ENCODE results near the gene LMO1. TPM values are rescaled to one million over a fixed set of nuclear protein-coding genes. Genes with fewer than 3 reads are reported as not detected.

LMO1 gene
- total RNA-seq, 2 experiments from 2014 or later, result not detected

DNA sequence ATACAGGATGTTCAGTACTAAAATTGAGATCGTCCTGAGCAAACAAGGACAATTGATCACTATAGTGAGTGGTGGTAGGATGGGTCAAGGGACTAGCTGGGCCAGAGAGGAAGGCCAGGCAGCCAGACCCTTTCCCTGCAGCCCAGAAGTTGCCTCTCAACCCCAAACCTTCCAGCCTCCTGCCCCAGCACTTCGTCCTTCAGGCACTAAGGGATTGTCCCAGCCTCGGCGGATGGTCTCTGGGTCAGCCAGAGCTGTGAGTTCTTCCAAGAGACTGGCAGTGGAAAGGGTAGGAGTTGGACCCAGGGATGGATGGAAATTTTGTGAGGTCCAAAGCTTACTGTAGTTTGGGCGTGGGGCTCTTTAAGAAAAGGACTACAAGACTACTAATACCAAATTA is 3.6 kb upstream of the LMO1 start:
- Mint-ChIP-seq H3K27me3 (peaks cover 74% of the 10 kb centered on the region), H3K27ac (no peak overlapping the region), H3K9me3 (no peaks in the 10 kb centered on the region), H3K36me3 (ENCODE audit: low read depth) (no peaks in the 10 kb centered on the region), H3K4me3 (no peak overlapping the region), H3K4me1 (peaks cover 11% of the 10 kb centered on the region)
- ChIA-PET CTCF (interaction anchor here (0.6 to 1.3 kb wide), 2 partner anchors 12 to 336 kb away, joined by 3 read pairs; no protein-coding TSS in a partner anchor), POLR2A (no interaction called here)
- DNase-seq, result no peak

DNA sequence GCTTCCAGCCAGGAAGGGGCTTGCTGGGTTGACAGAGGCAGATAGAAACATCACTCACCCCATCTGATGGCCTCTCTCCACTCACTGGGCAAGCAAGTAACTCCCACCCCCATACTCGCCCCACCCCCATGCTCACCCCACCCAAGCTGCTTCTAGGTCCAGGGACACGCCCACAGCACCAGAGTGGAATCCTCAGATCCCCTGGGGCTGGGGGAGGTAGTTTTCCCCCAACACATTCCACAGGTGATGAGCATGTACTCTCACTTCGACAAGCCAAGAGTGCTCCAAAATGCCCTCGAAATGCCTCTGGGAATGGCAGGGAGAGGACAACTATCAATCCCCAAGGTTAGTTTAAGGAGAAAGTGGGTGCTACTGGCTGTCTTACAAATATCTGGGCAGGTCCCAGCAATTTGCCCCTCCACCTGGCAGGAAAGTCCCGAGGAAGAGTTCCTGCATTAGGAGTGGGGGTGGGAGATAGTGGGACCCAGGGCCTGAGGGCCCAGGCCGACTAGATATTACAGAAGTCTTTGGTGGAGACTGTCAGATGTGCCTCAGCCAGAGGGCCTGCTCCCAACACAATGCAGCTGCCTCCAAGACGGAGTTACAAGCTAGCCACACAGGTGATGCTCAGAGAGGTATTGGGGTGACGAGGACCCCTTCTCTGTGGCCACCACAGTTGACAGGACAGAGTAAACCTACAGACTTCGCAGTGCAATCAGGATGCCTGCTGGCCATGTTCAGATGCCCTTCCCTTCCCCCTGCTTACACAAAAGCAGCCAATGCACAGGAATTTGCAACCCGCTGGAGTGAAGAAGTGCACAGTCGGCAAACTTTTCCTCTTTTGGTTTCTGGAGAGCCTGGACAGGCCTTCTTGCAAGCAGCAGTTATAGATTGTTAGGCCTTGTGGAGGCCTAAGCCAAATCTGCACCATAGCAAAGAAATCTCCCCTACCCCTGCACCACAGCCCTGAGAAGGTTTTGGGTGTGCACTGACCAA is 2.9 kb upstream of the LMO1 start:
- ChIA-PET CTCF (interaction anchor here (0.6 to 1.3 kb wide), 2 partner anchors 12 to 336 kb away, joined by 3 read pairs; no protein-coding TSS in a partner anchor), POLR2A (no interaction called here)
- Mint-ChIP-seq H3K4me3 (no peak overlapping the region), H3K27me3 (peaks cover 76% of the 10 kb centered on the region), H3K36me3 (ENCODE audit: low read depth) (no peaks in the 10 kb centered on the region), H3K4me1 (peaks cover 11% of the 10 kb centered on the region), H3K9me3 (no peaks in the 10 kb centered on the region), H3K27ac (no peak overlapping the region)
- DNase-seq, result no peak

DNA sequence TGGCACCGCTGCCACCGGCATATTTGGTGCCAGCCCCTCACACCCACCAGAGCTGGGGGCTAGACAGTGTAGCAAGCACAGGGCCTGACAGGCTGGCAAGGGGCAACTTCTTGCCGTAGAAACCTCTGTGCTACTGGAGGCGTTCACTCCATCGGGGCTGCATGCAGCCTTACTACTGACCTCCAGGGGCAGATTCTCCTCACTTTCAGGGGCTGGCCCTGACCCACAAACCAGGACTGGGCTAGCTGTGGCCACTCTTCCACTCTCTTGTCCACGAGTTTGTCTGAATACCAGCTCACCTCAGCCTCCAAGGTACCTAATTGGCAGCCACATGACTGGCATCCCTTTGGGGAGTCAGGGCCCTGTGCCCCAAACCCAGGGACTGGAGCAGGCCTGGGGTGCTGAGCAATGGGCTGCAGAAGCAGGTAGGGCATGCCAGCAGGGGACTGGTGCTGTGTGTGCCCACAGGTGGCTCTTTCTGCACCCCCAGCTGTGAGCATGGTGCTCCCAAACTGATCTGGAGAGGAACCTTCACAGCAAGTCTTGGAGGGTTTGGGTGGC is 2.1 kb upstream of the LMO1 start:
- Mint-ChIP-seq H3K27ac (no peak overlapping the region), H3K27me3 (peaks cover 76% of the 10 kb centered on the region), H3K4me1 (peaks cover 11% of the 10 kb centered on the region), H3K36me3 (ENCODE audit: low read depth) (no peaks in the 10 kb centered on the region), H3K4me3 (no peak overlapping the region), H3K9me3 (no peaks in the 10 kb centered on the region)
- CTCF ChIA-PET, result no interaction called here
- POLR2A ChIA-PET, result no interaction called here
- no peak for DNase-seq

DNA sequence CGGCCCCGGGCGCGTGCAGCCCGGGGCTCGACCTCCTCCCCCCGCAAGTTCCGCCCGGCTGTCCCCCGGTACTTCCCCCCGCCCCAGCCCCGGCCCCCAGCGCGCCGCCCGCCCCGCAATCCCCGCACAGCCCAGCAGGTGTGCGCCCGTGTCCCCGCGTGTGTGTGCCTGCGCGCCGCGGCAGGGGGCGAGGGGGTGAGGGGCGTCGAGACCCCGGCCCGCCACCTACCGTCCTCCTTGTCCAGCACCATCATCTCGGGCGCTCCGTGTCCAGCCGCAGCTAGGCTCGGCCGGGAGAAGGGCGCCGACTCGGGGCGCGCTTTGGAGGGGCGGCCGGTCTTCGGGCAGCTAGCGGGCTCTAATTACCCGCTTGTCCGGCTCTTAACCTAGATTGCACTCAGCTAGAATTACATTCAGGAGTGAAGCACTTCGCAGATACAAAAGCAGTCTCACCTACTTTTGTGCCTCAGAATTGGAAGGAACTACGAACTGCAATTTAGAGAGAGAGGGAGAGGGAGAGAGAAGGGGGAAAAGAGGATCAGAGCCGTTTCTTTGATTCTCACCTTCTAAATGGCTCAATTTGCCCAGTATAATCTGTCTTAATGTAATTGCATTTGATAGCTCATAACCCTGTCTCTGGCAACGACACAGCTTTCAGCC is 439 bp downstream of the LMO1 start:
- ChIA-PET POLR2A (no interaction called here), CTCF (interaction anchor here (0.7 to 2.1 kb wide), 18 partner anchors 8 to 230 kb away, joined by 3 to 6 read pairs (median 3); no protein-coding TSS in a partner anchor)
- Mint-ChIP-seq H3K9me3 (no peaks in the 10 kb centered on the region), H3K27me3 (peaks cover 68% of the 10 kb centered on the region), H3K4me1 (peaks cover 9% of the 10 kb centered on the region), H3K27ac (no peak overlapping the region), H3K36me3 (ENCODE audit: low read depth) (no peaks in the 10 kb centered on the region), H3K4me3 (peak overlapping the region; percentile 50)
- DNase-seq, result no peak

DNA sequence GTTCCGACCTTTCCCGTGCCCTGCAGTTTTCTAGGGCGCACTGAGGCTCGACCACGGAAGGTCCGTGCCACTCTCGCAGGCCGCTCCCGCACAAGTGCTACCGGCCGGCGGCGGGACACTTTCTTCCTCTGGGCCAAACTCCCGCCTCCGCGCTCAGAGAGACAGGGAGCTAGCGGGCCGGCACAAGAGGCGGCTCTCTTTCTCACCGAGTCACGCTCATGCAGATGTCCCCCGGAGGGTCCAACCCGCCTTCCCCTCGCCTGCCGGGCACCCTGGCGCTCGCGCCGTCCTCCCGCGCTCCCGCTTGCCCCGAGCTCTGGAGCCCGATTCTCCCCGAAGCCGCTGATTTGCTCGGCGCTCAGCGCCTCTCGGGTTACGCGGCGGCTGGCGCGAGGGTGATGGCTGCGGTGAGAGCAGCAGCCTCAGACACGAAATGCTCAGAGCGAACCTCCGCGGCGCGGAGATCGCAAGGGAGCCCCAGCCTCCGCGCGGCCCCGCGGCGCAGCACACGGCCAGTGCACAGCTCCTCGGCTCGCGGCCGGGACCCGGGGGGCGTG is 1.0 kb downstream of the LMO1 start:
- peaks cover 66% of the 10 kb centered on the region for H3K27me3 Mint-ChIP-seq
- H3K27ac Mint-ChIP-seq, result no peak overlapping the region
- peak; percentile 18 for DNase-seq
- peaks cover 9% of the 10 kb centered on the region for H3K4me1 Mint-ChIP-seq
- H3K36me3 Mint-ChIP-seq (ENCODE audit: low read depth), result no peaks in the 10 kb centered on the region
- no peaks in the 10 kb centered on the region for H3K9me3 Mint-ChIP-seq
- H3K4me3 Mint-ChIP-seq, result peak overlapping the region; percentile 27
- CTCF ChIA-PET, result interaction anchor here (1.1 to 2.1 kb wide), 5 partner anchors 16 to 72 kb away, joined by 3 to 5 read pairs (median 4); no protein-coding TSS in a partner anchor
- POLR2A ChIA-PET, result no interaction called here

DNA sequence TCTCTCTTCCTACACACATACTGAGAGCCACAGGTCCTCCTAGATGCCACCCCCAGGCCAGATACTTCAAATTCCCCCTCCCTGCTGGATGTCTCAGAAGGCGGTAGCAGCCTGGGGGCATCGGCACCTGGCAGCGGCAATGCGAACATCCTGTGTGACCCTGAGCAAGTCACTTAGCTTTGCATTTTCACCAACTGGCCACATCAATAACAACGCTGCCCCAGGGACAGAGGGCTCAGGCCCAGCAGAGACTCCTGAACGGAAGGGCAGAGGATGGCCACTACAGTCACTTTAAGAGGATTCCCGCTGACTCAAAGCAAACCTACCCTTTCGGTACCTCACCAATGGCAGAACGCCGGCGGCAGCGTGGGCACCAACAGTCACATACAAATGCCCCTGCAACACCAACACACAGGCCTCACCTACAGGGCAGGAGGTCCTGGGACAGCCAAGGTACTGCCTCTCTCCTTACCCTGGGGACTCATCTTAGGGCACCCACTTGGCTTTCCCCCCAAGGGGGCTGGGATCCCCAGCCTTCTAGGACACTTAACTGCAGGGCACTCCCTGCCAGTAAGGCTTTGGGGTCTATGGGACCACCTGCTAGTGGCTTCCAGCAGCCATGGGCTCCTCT is 1.6 kb downstream of the LMO1 start:
- no peak for DNase-seq
- Mint-ChIP-seq H3K9me3 (no peaks in the 10 kb centered on the region), H3K36me3 (ENCODE audit: low read depth) (no peaks in the 10 kb centered on the region), H3K27me3 (peaks cover 60% of the 10 kb centered on the region), H3K27ac (no peak overlapping the region), H3K4me1 (peaks cover 9% of the 10 kb centered on the region), H3K4me3 (no peak overlapping the region)
- POLR2A ChIA-PET, result no interaction called here
- CTCF ChIA-PET, result interaction anchor here (1.5 kb wide), 1 partner anchor 17 kb away, joined by 5 read pairs; no protein-coding TSS in a partner anchor

DNA sequence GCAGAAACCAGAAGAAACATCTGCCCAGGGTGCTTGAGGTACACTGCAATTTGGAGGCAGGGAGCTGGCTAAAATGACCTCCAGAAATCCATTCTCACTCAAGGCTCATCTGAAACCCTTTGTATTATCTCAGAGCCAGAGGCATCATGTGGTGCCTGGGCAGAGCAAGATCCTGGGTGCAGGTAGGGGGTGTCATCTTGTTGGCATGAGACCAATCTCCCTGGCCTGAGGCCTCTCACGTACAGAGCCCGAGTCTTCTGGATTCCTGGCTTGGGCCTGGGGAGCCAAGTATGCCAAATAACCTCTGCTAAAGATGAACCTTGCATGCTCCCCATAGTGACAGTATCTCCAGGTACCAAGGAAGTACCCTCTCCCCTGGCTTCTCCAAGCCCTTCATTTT is 2.4 kb downstream of the LMO1 start:
- Mint-ChIP-seq H3K4me1 (peaks cover 9% of the 10 kb centered on the region), H3K27ac (no peak overlapping the region), H3K4me3 (no peak overlapping the region), H3K36me3 (ENCODE audit: low read depth) (no peaks in the 10 kb centered on the region), H3K9me3 (no peaks in the 10 kb centered on the region), H3K27me3 (peaks cover 55% of the 10 kb centered on the region)
- DNase-seq, result no peak
- POLR2A ChIA-PET, result no interaction called here
- CTCF ChIA-PET, result no interaction called here

DNA sequence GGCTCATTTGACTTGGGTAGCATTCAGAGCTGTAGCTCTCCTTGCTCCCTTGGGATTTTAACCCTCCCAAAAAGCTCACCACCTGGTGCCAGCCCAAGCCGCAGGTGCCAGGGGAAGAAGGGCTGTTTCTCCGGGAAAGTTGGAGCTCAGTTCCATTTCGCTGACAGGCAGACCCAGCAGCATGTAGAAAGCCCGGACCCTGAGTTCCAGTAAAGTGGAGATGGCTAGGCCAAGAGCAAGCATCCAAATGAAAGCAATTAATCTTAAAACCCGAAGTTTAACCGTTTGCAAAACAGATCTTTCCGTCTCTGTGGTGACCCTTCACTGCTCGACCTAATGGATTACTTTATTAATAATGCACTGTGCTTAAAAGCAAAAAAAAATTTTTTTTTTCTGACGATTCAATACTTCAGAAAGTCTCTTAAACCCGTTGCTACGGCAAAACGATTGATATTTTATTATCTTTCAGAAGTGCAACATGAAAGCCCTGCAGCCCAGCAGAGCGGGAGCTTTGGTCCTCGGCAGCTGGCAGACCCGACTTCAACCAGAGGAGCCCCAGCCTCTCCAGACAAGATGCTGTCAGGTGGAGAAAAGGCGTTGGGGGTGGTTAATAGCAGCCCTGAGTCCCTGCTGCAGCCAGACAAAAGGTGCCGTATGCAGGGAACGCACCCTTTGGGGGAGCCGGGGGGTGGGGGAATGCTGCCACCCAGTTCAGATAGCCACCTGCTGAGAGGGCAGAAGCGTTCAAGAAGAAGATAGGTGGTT is 3.3 kb downstream of the LMO1 start:
- no peaks in the 10 kb centered on the region for H3K36me3 Mint-ChIP-seq (ENCODE audit: low read depth)
- no peak for DNase-seq
- H3K27me3 Mint-ChIP-seq, result peaks cover 52% of the 10 kb centered on the region
- peaks cover 9% of the 10 kb centered on the region for H3K4me1 Mint-ChIP-seq
- POLR2A ChIA-PET, result no interaction called here
- no peak overlapping the region for H3K27ac Mint-ChIP-seq
- H3K9me3 Mint-ChIP-seq, result no peaks in the 10 kb centered on the region
- CTCF ChIA-PET, result no interaction called here
- H3K4me3 Mint-ChIP-seq, result no peak overlapping the region

DNA sequence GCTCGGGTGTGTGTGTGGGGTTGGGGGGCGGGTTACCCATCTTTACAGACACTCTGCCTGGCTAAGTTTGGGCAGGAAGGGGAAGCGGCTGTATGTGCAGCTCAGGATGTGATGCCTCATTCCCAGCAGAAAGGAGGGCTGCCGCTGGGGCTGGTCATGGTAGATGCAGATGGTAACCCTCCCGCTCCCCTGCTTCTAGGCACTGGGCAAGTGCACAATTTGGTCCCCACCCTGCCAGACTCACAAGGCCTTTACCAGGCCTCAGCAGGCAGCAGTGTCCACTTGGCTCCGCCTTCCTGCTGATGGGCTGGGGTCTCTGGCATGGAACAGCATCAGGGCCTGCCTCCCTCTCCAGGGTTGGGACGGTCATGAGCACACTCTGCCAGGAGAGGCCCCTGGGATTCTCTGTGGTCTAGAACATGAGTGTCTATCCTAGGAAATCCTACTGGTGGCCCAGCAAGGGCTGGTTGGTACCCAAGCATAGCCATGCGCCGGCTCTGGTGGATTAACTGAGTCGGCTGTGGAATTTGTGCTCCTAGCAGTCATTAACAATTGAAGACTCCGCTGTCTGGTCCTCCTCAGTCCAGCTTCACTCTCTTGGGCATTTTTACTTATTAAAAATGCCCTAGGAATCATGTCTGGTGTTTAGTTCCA is 4.2 kb downstream of the LMO1 start:
- DNase-seq, result no peak
- POLR2A ChIA-PET, result no interaction called here
- CTCF ChIA-PET, result no interaction called here
- Mint-ChIP-seq H3K36me3 (ENCODE audit: low read depth) (no peaks in the 10 kb centered on the region), H3K27ac (no peak overlapping the region), H3K4me3 (no peak overlapping the region), H3K27me3 (peaks cover 46% of the 10 kb centered on the region), H3K9me3 (no peaks in the 10 kb centered on the region), H3K4me1 (peaks cover 9% of the 10 kb centered on the region)

DNA sequence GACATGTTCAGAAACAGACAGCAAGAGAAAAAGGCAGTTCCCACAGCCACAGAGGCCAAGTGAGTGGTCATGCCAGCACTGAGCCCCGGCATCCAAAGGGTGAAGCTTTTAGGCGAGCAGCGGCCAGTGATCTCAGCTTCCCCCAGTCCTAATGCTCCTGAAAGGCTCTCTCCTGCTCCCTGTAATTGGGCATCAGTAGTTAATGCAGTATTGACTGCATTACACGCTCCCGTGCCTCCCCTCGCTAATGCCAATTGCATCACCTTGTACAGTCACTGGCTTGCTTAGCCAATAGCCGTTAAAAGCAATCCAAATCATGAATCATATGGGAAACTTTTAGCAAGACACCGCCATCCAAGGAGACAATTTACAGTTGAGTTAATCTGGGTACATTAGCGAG is 4.9 kb downstream of the LMO1 start:
- H3K9me3 Mint-ChIP-seq, result no peaks in the 10 kb centered on the region
- ChIA-PET CTCF (interaction anchor here (1.4 kb wide), 1 partner anchor 12 kb away, joined by 4 read pairs; no protein-coding TSS in a partner anchor), POLR2A (no interaction called here)
- H3K36me3 Mint-ChIP-seq (ENCODE audit: low read depth), result no peaks in the 10 kb centered on the region
- H3K4me1 Mint-ChIP-seq, result peaks cover 5% of the 10 kb centered on the region
- peaks cover 39% of the 10 kb centered on the region for H3K27me3 Mint-ChIP-seq
- no peak overlapping the region for H3K4me3 Mint-ChIP-seq
- DNase-seq, result no peak
- no peak overlapping the region for H3K27ac Mint-ChIP-seq

DNA sequence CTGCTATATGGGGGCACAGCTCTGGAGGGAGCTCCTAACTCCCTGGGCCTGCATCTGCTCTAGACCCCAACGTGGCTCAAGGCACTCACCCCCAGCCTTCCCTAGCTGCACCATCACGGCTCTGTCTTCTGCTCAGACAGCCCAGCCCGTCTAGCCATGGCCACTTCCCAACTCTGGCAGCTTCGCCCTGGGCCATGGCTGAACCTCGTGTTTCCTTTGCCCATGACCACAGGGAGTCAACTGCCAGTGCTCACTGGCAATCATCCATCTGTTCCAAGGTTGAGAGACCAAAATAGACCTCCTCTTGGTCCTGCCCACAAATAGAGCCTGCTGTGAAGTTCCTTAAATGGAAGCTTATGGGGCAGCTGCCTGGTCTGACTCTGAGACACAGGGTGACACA is 5.4 kb downstream of the LMO1 start:
- no peak overlapping the region for H3K4me3 Mint-ChIP-seq
- no peak overlapping the region for H3K27ac Mint-ChIP-seq
- CTCF ChIA-PET, result interaction anchor here (1.4 kb wide), 1 partner anchor 11 kb away, joined by 4 read pairs; no protein-coding TSS in a partner anchor
- H3K4me1 Mint-ChIP-seq, result peaks cover under 1% of the 10 kb centered on the region
- POLR2A ChIA-PET, result no interaction called here
- H3K27me3 Mint-ChIP-seq, result peaks cover 34% of the 10 kb centered on the region
- DNase-seq, result no peak
- H3K36me3 Mint-ChIP-seq (ENCODE audit: low read depth), result no peaks in the 10 kb centered on the region
- no peaks in the 10 kb centered on the region for H3K9me3 Mint-ChIP-seq

All from activated CD4-positive, alpha-beta T cell treated with anti-CD3 and anti-CD28 coated beads, Interleukin-2, amount 10 ng/mL, durations not matched to agents 7 days and 5 days (primary cell).